Erythroblast (primary cell): Measurements from ENCODE around the gene ARVCF.

Source experiments
- GATA1 ChIP-seq: IDR thresholded peaks from 2 replicates; pipeline ENCODE4 v1.6.1; 2011; ENCODE audit warnings: low read depth, mild to moderate bottlenecking, control low read depth, low read length, moderate library complexity
- POLR2A ChIP-seq: IDR thresholded peaks from 2 replicates; pipeline ENCODE4 v1.6.1; 2011; ENCODE audit warnings: mild to moderate bottlenecking, low read length

DNA sequence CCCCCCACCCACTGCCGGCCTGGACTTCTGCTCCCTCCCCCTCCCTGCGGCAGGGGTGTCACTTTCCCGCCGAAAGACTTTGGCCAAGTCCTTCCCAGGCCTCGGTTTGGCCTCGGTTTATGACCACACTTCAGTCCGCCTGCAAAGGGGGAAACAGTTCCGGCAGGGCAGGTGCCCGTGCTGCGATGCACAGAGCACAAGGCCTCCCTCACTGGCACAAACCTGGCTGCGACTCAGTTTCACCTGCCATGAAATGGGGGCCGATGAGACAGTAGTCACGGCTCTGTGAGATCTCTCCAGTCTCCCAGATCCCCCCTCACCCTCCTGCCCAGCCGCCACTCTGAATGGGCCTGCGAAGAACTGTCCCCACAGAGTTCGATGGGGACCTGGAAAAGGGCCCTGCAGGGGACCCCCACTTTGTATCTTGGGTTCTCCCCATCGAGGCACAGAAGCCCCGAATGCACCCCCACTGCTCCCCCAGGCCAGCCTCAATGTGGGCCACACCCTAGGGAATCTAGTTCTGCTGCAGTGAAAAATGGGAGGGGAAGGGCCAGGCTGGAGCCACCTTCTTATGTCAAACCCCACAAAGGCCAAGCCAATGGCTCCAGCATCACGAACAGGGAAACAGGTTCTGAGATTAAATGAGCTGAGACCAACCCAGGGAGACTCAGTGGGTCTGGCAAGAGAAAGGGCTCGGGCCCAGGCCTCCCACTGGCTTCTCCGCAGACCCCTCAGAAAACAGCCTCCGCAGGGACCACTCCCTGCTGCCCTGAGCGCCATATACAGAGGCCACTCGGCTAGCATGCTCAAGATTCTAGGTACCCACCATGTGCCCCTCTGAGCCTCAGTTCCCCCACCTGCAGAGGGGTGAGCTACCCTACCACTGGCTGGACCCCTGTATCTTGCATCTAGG, 29.0 kb downstream of the ARVCF start:
- no peak for TF ChIP-seq POLR2A
- no peak for TF ChIP-seq GATA1
